ENCODE results near the gene TRIM8.

DNA sequence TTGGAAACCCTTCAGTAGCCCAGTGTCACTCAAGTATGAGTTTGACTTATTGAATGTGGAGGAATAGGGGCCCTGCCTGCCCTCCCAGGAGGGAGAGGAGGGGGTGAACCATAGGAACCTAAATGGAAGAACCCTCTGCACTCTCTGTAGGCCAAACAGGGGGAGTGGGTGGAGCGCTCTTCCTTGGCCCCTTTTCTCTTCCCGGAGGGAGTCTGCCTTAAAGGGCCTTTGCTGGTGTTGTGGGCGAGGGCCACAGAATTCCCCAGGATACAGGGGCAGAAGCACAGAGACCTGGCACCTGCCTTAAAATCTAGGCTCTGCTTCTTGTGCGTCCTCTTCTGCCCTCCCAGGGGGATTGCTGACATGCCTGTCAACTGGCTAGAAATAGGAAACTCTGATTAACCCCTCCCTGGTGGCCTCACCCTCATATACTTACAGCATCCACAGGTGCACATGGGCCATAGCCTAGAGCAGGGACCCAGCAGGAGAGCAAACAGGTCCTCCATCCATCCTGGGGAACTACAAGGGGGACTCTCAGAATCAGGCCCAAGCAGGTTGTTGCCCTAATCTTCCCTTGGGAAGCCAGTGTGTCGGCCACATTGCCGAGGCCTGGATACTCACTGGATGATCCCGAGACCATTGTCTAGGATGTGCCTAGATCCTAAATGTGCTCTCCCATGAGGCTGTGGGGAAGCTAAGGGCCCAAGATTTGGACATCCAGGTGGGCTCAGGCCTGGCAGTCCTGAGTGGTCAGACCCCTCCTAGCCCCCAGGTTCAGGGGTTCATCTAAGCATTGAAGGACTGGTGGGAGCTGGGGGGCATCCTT is 3.4 kb downstream of the TRIM8 start:
- TF ChIP-seq, protein P1, sequence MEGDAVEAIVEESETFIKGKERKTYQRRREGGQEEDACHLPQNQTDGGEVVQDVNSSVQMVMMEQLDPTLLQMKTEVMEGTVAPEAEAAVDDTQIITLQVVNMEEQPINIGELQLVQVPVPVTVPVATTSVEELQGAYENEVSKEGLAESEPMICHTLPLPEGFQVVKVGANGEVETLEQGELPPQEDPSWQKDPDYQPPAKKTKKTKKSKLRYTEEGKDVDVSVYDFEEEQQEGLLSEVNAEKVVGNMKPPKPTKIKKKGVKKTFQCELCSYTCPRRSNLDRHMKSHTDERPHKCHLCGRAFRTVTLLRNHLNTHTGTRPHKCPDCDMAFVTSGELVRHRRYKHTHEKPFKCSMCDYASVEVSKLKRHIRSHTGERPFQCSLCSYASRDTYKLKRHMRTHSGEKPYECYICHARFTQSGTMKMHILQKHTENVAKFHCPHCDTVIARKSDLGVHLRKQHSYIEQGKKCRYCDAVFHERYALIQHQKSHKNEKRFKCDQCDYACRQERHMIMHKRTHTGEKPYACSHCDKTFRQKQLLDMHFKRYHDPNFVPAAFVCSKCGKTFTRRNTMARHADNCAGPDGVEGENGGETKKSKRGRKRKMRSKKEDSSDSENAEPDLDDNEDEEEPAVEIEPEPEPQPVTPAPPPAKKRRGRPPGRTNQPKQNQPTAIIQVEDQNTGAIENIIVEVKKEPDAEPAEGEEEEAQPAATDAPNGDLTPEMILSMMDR (IDR thresholded peaks at IDR 0.05 in 2 of 3, conservative IDR thresholded peaks at IDR 0.05 in 1 of 3; ENCODE audit: borderline replicate concordance in 1 of 3, insufficient read depth in 1 of 3, low read depth in 2 of 3, low read length in 2 of 3) = no peak
- no peak for TF ChIP-seq POLR2AphosphoS5 (IDR thresholded peaks at IDR 0.05; ENCODE audit: low read depth, low read length)
- TF ChIP-seq, protein P2, sequence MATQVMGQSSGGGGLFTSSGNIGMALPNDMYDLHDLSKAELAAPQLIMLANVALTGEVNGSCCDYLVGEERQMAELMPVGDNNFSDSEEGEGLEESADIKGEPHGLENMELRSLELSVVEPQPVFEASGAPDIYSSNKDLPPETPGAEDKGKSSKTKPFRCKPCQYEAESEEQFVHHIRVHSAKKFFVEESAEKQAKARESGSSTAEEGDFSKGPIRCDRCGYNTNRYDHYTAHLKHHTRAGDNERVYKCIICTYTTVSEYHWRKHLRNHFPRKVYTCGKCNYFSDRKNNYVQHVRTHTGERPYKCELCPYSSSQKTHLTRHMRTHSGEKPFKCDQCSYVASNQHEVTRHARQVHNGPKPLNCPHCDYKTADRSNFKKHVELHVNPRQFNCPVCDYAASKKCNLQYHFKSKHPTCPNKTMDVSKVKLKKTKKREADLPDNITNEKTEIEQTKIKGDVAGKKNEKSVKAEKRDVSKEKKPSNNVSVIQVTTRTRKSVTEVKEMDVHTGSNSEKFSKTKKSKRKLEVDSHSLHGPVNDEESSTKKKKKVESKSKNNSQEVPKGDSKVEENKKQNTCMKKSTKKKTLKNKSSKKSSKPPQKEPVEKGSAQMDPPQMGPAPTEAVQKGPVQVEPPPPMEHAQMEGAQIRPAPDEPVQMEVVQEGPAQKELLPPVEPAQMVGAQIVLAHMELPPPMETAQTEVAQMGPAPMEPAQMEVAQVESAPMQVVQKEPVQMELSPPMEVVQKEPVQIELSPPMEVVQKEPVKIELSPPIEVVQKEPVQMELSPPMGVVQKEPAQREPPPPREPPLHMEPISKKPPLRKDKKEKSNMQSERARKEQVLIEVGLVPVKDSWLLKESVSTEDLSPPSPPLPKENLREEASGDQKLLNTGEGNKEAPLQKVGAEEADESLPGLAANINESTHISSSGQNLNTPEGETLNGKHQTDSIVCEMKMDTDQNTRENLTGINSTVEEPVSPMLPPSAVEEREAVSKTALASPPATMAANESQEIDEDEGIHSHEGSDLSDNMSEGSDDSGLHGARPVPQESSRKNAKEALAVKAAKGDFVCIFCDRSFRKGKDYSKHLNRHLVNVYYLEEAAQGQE (IDR thresholded peaks at IDR 0.05; ENCODE audit: low read depth) = no peak
- no peak for TF ChIP-seq EZH2 (IDR thresholded peaks at IDR 0.05)
- TF ChIP-seq SP1 (IDR thresholded peaks at IDR 0.05; ENCODE audit: low read depth) = no peak
